CD4-positive, alpha-beta T cell (primary cell): ENCODE measurements around the gene MTFMT. TPM values are rescaled to one million over a fixed set of nuclear protein-coding genes. Genes with fewer than 3 reads are reported as not detected.

Source experiments
- ATAC-seq: fragments of 200-7000 bp; cut with Tn5 transposase; one replicate; pipeline ENCODE4 v1.10.0; 2022; ENCODE audit warnings: mild to moderate bottlenecking; ENCODE audit not compliant: poor library complexity
- CTCF ChIA-PET: fragments of 350-600 bp; sonication (Branson Sonifier 250); formaldehyde crosslinking; loops from one replicate; lab custom pipeline; 2021; ENCODE audit warnings: antibody characterized with exemption, inconsistent platforms; lab: Charles Lee
- POLR2A ChIA-PET: fragments of 350-600 bp; sonication (Branson Sonifier 250); formaldehyde crosslinking; loops from one replicate; lab custom pipeline; 2021; ENCODE audit warnings: antibody characterized with exemption, inconsistent platforms; lab: Charles Lee
- DNase-seq, 14 experiments: peaks; one replicate each; pipeline ENCODE4 v3.0.0-alpha.2; 2013 to 2020; ENCODE audit warnings: mixed read lengths in 2 of 14
- H3K27ac ChIP-seq, 2 donors: one replicate each; pipeline versions ENCODE4 v1.5.1 to v1.7.0; 2013; ENCODE audit warnings: low read length in 2 of 2, low read depth in 1 of 2, mild to moderate bottlenecking in 1 of 2
- H3K27me3 ChIP-seq, 2 experiments: 1 replicate in 1 of 2; 2 replicates in 1 of 2; pipeline versions ENCODE4 v1.6.1 to v1.7.0; 2013; ENCODE audit warnings: low read length in 2 of 2, control low read depth in 1 of 2, mild to moderate bottlenecking in 1 of 2, moderate library complexity in 1 of 2; ENCODE audit not compliant: insufficient read depth in 2 of 2, control insufficient read depth in 1 of 2
- H3K36me3 ChIP-seq: one replicate; pipeline ENCODE4 v1.6.1; 2013; ENCODE audit warnings: low read length, control low read depth; ENCODE audit not compliant: insufficient read depth
- H3K4me1 ChIP-seq: one replicate; pipeline ENCODE4 v1.6.1; 2013; ENCODE audit warnings: low read length, control low read depth; ENCODE audit not compliant: insufficient read depth
- H3K4me3 ChIP-seq: one replicate; pipeline ENCODE4 v1.5.1; 2013; ENCODE audit warnings: mild to moderate bottlenecking, low read length, moderate library complexity
- H3K9me3 ChIP-seq, 2 experiments: 1 replicate in 1 of 2; 2 replicates in 1 of 2; pipeline versions ENCODE4 v1.6.1 to v1.7.0; 2013; ENCODE audit warnings: low read length in 2 of 2, mild to moderate bottlenecking in 2 of 2, control low read depth in 1 of 2, moderate library complexity in 1 of 2; ENCODE audit not compliant: control insufficient read depth in 1 of 2, insufficient read depth in 1 of 2
- H3K27ac Mint-ChIP-seq: one replicate; pipeline ENCODE4 v1.8.0; 2020; ENCODE audit warnings: mixed read lengths
- H3K27me3 Mint-ChIP-seq: one replicate; pipeline ENCODE4 v1.8.0; 2021; ENCODE audit warnings: mixed read lengths
- H3K36me3 Mint-ChIP-seq: one replicate; pipeline ENCODE4 v1.8.0; 2021; ENCODE audit warnings: low read depth, mixed read lengths
- H3K4me1 Mint-ChIP-seq: one replicate; pipeline ENCODE4 v1.8.0; 2021; ENCODE audit warnings: low read depth, mixed read lengths
- H3K4me3 Mint-ChIP-seq: one replicate; pipeline ENCODE4 v1.8.0; 2020; ENCODE audit warnings: mild to moderate bottlenecking, mixed read lengths
- H3K9me3 Mint-ChIP-seq: one replicate; pipeline ENCODE4 v1.8.0; 2020; ENCODE audit warnings: mixed read lengths
- CTCF ChIP-seq: fragments of 200-600 bp; IDR thresholded peaks from one replicate; pipeline ENCODE4 v1.8.0; 2022; ENCODE audit warnings: antibody characterized with exemption, mild to moderate bottlenecking
- intact Hi-C, 2 experiments: fragments of 100-400 bp; cut with DNase I in 1 of 2; cut with micrococcal nuclease in 1 of 2; formaldehyde crosslinking; loops; one replicate each; pipeline versions ENCODE4 v1.15.1 to v1.9.0; 2023 to 2025; cut with DNase I, micrococcal nuclease
- total RNA-seq, 174 experiments: library from RNA in 2 of 174; stranded (reverse) in 2 of 174; gene quantifications; one replicate each; pipeline ENCODE4 v1.2.3 and lab custom pipeline; 2021 to 2026

The MTFMT gene
- total RNA-seq, 2 experiments from 2014 or later, result 3.4 to 5.8 TPM

GRCh38 chr15:65056106-65056505 is 26.7 kb upstream of the MTFMT start:
- no peak overlapping the region for H3K4me3 Mint-ChIP-seq
- H3K36me3 Mint-ChIP-seq, result no peaks in the 10 kb centered on the region
- no peaks in the 10 kb centered on the region for H3K9me3 Mint-ChIP-seq
- Histone ChIP-seq H3K9me3 (peaks cover 0 to 9% of the 10 kb centered on the region in 2 experiments), H3K4me3 (no peak overlapping the region), H3K4me1 (no peaks in the 10 kb centered on the region), H3K27me3 (peaks cover 0 to 2% of the 10 kb centered on the region in 2 experiments), H3K36me3 (no peaks in the 10 kb centered on the region), H3K27ac (no peak overlapping the region)
- intact Hi-C loops, result no loop called here
- ATAC-seq, result no peak
- no peaks in the 10 kb centered on the region for H3K4me1 Mint-ChIP-seq
- no peak for DNase-seq
- ChIA-PET CTCF (interaction anchor here (0.9 kb wide), 1 partner anchor 14 kb away, joined by 3 read pairs; no protein-coding TSS in a partner anchor), POLR2A (no interaction called here)
- no peak for TF ChIP-seq CTCF
- no peaks in the 10 kb centered on the region for H3K27me3 Mint-ChIP-seq
- no peak overlapping the region for H3K27ac Mint-ChIP-seq

GRCh38 chr15:65055201-65055870 is 25.9 kb upstream of the MTFMT start:
- no peak for ATAC-seq
- no peaks in the 10 kb centered on the region for H3K9me3 Mint-ChIP-seq
- H3K27ac Mint-ChIP-seq, result no peak overlapping the region
- intact Hi-C loops, result loop anchor here in 1 of 2 experiments (2.0 kb wide), 2 partner anchors 243 to 329 kb away; no protein-coding TSS in a partner anchor
- DNase-seq, result no peak
- POLR2A ChIA-PET, result interaction anchor here (0.5 to 0.6 kb wide), 2 partner anchors 72 to 251 kb away, joined by 3 read pairs; no protein-coding TSS in a partner anchor
- Histone ChIP-seq H3K27me3 (peaks cover 0 to 2% of the 10 kb centered on the region in 2 experiments), H3K9me3 (peaks cover 0 to 5% of the 10 kb centered on the region in 2 experiments), H3K36me3 (no peaks in the 10 kb centered on the region), H3K4me3 (no peak overlapping the region), H3K4me1 (no peaks in the 10 kb centered on the region), H3K27ac (no peak overlapping the region)
- H3K36me3 Mint-ChIP-seq, result no peaks in the 10 kb centered on the region
- CTCF ChIA-PET, result no interaction called here
- TF ChIP-seq CTCF, result no peak
- no peak overlapping the region for H3K4me3 Mint-ChIP-seq
- H3K4me1 Mint-ChIP-seq, result peaks cover 2% of the 10 kb centered on the region
- H3K27me3 Mint-ChIP-seq, result no peaks in the 10 kb centered on the region

GRCh38 chr15:65054333-65055200 is 25.1 kb upstream of the MTFMT start:
- TF ChIP-seq CTCF, result peak; percentile 72
- Mint-ChIP-seq H3K27ac (no peak overlapping the region), H3K27me3 (no peaks in the 10 kb centered on the region), H3K9me3 (no peaks in the 10 kb centered on the region), H3K4me1 (peaks cover 7% of the 10 kb centered on the region), H3K36me3 (no peaks in the 10 kb centered on the region), H3K4me3 (no peak overlapping the region)
- Histone ChIP-seq H3K36me3 (no peaks in the 10 kb centered on the region), H3K27ac (no peak overlapping the region), H3K9me3 (no peaks in the 10 kb centered on the region), H3K4me3 (no peak overlapping the region), H3K4me1 (peaks cover 6% of the 10 kb centered on the region), H3K27me3 (peaks cover 0 to 6% of the 10 kb centered on the region in 2 experiments)
- DNase-seq, result peak; percentile 26 to 72 (median 40)
- ChIA-PET CTCF (no interaction called here), POLR2A (interaction anchor here (0.5 to 0.6 kb wide), 2 partner anchors 71 to 251 kb away, joined by 3 read pairs; no protein-coding TSS in a partner anchor)
- ATAC-seq, result peak; percentile 35
- intact Hi-C loops, result loop anchor here (1.0 to 2.0 kb wide), 3 partner anchors 243 to 330 kb away; no protein-coding TSS in a partner anchor
